Measurements from ENCODE around the gene UGT3A2.
"Not testable (repeated sequence)": the region's sequence is repeated elsewhere in the genome, so short reads cannot be mapped to it uniquely, and the experiment has no call there.

- TF ChIP-seq CTCF, POLR2A (IDR thresholded peaks at IDR 0.05): not testable (repeated sequence)
Measured at GRCh38 chr5:36019584-36019983, 47.1 kb downstream of the UGT3A2 start.
